ENCODE results near the gene NTRK1. TPM values are rescaled to one million over a fixed set of nuclear protein-coding genes. Genes with fewer than 3 reads are reported as not detected.

The NTRK1 gene
- total and polyA plus RNA-seq, 2 of the 13 experiments (the other 11 are each of a cell fraction or from before 2014, with no cell fraction given): not detected

GRCh38 chr1:156892190-156893047, 31.8 kb downstream of the NTRK1 start (continued):
- peak; percentile 23; the same call in 1 of the 2 replicates for TF ChIP-seq ZFP91 (CRISPR knock-in tag; IDR thresholded peaks at IDR 0.05; ENCODE audit: borderline replicate concordance)
- 0 out of 2 replicates have a peak, but pooled peaks have one; percentile 18 for TF ChIP-seq MAX (IDR thresholded peaks at IDR 0.05)
- 0 out of 2 replicates have a peak, but pooled peaks have one; percentile 12 for TF ChIP-seq ELF3 (CRISPR knock-in tag; IDR thresholded peaks at IDR 0.05)
- TF ChIP-seq JUN (CRISPR knock-in tag; IDR thresholded peaks at IDR 0.05): no peak
- peak; percentile 44 for TF ChIP-seq HNRNPLL (IDR thresholded peaks at IDR 0.05; ENCODE audit: low read depth, low read length, poor library complexity, severe bottlenecking)
- 0 out of 2 replicates have a peak, but pooled peaks have one; percentile 11 for TF ChIP-seq SOX5 (CRISPR knock-in tag; IDR thresholded peaks at IDR 0.05; ENCODE audit: borderline replicate concordance)
- 0 out of 2 replicates have a peak, but pooled peaks have one; percentile 61 for TF ChIP-seq KLF12 (CRISPR knock-in tag; IDR thresholded peaks at IDR 0.05; ENCODE audit: borderline replicate concordance)
- TF ChIP-seq GATAD2A (CRISPR knock-in tag; IDR thresholded peaks at IDR 0.05): peak; percentile 39; the same call in 1 of the 2 replicates
- TF ChIP-seq ZBTB7B (CRISPR knock-in tag; IDR thresholded peaks at IDR 0.05): peak; percentile 72; the same call in 1 of the 2 replicates
- TF ChIP-seq SMC3 (IDR thresholded peaks at IDR 0.05; ENCODE audit: low read length): peak; percentile 38; the same call in 1 of the 2 replicates
- 0 out of 2 replicates have a peak, but pooled peaks have one; percentile 36 for TF ChIP-seq ZNF142 (CRISPR knock-in tag; IDR thresholded peaks at IDR 0.05)
- no peak; the same call in 1 of the 2 replicates for TF ChIP-seq ARID5B (CRISPR knock-in tag; IDR thresholded peaks at IDR 0.05)
- TF ChIP-seq U2AF2 (IDR thresholded peaks at IDR 0.05; ENCODE audit: low read depth, low read length): 0 out of 2 replicates have a peak, but pooled peaks have one; percentile 53
- TF ChIP-seq EZH2 (conservative IDR thresholded peaks at IDR 0.05; ENCODE audit: low read depth, low read length): 0 out of 2 replicates have a peak, but pooled peaks have one; percentile 84

All from HepG2 (cell line).